ENCODE results near the gene KCNMA1. TPM values are rescaled to one million over a fixed set of nuclear protein-coding genes. Genes with fewer than 3 reads are reported as not detected.
A peak's percentile ranks its signal among the peaks of the same experiment; 100 is the strongest.
"Not testable (repeated sequence)": the region's sequence is repeated elsewhere in the genome, so short reads cannot be mapped to it uniquely, and the experiment has no call there.

Gene KCNMA1
- total RNA-seq, 1 donor from 2014 or later: 5.4 TPM

DNA sequence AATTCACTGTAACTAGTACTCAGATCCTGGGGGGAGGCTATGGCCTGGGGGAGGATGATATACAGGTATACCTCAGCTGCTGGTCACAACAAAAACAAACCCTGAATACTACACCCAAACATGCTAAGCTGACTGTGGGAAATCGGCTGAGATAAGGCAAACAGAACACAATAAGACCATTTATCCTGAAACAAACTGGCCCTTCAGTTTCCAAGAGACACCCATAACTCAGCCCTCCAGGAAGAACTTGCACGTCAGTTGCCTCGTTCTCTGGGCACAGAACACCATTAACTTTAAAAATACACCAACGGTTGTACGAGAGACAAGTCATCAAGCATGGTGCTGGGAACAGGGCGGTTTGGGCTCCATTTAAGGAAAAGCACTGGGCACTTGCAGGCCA, 24.1 kb upstream of the KCNMA1 start:
- ATAC-seq: no peak

DNA sequence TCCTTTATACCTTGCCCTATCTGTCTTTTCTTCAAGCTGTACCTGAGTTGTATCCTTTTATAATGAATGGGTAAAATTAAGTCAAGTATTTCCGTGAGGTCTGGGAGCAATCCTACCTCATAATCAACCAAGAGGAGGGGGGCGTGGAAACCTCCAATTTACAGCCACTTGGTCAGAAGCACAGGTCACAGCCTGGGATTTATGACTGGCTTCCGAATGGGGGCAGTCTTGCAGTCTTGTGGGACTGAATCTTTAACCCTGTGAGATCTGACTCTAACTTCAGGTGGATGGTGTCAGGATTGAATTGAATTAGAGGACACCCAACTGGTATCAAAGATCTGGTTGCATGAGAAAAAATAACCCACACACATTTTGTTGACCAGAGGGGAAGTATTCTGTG, 23.5 kb upstream of the KCNMA1 start:
- ATAC-seq: no peak

DNA sequence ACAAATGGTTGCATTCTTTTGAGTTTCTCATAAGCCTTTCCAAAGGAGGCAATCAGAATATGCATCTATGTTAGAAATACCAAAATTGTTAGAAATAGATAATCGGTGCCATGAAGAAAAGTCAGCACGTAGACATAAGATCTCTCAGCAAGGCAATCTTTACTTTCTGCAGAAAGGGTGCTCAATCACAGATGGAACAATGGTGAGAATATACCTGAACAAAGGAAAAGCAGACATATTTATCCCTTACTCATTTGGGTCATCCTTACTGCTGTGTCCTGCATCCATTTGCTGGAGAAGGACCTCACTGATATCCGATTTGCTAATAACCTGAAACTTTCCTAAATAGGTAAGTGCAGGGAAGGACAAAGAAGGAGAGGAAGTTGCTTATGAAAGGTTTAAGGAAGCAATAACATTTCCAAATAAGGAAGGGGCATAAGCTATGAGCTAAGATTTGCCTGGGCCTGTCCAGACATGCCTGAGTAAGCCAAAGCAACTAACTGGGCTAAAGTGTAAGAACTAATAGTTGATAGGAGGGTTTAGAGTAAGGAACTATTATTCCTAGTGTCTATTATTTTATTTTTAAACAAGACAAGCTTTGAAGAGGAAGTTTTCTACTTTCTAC, 21.6 kb upstream of the KCNMA1 start:
- not testable (repeated sequence) for ATAC-seq

DNA sequence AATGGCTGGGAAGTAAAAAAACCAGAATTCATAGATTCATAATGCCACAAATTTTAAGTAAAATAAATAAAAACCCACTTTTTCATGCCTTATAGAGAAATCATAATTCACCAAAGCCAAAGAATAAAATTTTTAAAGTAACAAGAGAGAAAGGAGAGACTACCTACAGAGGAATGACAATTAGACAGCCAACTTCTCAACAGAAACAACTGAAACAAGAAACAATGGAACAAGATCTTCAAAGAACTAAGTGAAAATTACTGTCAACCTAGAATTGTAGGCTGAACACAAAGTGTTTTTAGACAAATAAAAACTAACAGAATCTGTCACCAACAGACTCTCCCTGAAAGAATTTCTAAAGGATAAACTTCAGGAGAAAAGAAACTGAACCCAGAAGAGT, 15.6 kb upstream of the KCNMA1 start:
- ATAC-seq: no peak

DNA sequence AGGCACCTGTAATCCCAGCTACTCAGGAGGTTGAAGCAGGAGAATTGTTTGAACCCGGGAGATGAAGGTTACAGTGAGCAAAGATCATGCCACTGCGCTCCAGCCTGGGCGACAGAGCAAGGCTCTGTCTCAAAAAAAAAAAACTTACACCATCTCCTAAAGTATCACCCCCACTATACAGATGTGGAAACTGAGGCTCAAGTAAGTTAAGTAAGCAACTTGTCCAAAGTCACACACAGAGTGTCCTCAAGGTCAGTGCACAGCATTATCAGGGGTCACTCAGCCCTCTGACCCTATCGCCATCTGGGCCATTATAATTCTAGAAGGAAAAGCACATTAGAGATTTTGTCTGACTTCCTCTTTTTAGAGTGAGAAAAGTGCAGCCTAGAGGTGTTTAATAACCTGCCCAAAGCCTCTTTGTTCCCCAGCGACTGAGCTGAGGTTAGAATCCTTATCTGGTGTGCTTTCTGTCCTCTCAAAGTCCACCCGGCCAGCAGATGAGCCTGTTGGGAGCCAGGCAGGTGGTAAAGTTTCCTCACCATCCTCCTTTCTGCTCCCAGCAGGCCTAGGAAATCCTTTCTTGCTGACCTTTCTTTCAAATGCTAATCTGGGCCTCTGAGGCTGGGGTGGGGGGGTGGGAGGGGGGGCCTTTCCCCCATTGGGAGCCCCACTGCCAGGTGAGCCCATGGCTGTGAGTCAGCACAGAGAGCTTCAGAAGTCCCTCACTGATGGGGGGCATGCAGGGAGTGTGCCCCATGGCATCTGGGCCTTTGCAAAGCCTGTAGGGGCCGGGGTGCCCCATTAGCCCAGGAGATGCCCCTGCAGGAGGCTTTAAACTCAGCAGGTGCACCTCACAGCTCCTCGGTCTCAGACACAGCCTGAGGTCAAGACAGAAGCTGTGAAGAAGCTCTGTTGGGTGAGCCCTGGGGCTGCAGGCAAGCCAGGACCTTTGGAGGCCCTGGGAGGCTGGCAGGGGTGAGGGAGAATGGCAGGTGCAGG, 12.0 kb upstream of the KCNMA1 start:
- no peak for ATAC-seq

DNA sequence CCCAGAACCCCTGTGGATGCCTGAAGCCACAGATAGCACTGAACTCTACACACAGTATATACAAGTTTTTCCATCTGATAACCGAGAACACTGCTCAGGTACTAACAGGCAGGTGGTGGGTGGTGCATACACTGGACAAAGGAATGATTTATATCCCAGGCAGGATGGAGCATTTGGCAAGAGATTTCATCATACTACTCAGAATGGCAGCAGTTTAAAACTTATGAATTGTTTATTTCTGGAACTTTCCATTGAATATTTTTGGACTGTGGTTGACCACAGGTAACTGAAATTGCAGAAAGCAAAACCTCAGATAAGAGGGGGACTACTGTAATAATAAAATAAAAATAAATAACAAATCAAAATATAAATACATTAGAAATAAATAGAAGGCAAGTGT, 10.9 kb upstream of the KCNMA1 start:
- ATAC-seq: no peak

DNA sequence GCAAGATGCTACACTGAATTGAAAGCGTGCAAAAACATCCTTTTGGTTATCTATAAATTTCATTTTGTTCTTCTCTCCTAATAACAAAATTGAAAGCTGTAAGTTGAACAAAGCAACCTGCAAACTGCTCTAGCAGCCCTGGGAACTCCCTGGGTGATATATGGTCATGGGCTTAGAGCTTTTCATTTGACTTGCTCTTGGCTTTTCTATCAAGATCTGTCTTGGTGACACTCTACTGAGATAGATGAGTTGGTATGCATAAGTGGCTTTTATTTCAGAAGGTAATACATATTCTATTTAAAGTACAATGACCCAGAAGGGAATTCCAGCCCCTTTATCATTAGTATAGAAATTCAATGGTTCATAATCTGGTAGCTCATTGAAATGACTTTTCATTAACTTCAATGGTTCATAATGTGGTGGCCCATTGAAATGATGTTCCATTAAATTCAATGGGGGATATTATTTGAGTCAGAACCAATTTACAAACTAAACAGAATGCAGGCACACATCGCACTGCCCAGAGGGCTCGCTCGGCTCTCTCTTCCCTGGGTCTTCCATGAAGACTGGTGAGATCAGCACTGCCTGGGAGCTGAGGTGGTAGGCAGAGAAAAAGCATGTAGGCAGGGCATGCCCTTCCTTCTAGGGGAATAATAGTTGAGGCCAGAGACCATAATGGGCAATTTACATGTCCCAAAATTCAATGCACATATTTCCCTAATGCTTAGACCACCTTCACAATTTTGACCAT, 10.1 kb upstream of the KCNMA1 start:
- no peak for ATAC-seq

DNA sequence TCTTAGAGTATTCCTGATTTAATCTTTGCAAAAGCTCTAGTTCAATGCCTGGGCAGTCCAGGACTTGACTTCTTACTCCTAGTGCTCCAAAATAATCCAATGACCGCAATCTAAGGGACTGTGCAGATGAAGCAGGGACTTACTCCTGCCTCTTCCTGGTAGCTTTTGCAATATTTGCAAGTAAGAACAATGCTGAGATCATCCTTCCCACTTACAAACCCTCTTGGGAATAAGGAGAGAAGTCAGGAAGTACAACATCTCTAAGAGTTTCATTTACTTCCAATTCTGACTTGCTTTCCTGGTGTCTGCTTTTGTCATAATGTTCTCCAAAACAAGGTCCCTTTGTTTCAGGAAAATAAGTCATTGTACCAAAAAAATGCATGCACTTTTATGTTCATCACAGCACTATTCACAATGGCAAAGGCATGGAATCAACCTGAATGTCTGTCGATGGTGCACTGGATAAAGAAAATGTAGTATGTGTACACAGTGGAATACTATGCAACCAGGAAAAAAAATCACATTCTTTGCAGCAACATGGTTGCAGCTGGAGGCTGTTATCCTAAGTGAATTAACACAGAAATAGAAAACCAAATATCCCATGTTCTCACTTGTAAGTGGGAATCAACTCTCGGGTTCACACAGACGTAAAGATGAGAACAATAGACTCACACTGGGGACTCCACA, 7.1 kb upstream of the KCNMA1 start:
- ATAC-seq: no peak

DNA sequence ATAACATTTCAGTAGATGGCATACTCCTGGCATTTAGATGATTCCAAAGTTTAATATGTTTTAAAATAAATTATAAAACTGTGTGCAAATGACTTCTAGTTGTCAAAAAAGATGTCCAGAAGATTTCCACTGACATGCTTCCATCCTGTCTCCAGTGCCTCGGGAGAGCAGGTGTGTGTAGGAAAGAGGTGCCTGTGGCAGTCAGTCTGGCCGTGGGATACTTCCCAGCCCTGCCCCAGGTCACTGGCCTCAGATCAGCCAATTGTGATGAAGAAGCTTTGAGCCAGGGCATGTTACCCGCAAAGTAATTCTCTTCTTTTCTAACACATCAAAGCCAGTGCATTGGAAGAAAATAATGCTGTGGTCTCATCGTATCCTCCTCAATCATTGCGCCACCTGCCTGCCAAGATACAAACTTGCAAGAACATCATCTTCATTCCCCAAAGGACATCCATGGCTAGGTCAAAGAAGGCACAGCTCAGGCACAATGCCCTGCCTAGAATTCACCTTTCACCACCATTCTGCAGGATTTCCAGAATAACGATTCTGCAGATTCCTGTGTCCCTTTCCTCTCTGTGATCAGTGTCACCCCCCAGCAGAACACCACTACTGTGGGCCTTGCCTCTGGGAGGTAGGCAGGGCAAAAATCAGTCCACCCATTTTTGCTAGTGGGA, 6.3 kb upstream of the KCNMA1 start:
- ATAC-seq: peak; percentile 31

DNA sequence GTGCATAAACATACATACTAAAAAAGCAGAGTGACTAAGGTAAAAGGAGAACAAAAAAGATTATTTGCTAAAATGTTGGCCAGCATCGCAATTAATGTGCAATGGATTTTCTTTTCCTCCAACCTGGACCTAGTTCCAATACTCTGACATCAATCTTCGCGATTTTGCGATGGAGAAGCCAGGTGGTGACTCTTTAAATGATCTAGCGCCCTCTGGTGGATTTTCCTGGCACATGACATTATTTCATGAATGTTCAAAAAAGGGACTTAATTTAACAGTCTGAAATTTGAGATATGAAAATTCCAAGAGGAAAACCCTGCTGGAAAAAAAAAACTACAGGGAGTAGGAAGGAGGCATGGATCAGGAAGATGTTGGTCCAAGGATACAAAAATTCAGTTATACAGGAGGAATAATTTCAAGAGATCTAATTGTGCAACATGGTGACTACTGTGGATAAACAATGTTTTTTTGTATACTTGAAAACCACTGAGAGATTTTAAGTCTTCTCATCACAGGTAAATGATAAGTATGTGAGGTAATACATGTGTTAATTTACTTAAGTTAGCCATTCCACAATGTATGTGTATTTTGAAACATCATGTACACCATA, 4.3 kb upstream of the KCNMA1 start:
- ATAC-seq: peak; percentile 45

DNA sequence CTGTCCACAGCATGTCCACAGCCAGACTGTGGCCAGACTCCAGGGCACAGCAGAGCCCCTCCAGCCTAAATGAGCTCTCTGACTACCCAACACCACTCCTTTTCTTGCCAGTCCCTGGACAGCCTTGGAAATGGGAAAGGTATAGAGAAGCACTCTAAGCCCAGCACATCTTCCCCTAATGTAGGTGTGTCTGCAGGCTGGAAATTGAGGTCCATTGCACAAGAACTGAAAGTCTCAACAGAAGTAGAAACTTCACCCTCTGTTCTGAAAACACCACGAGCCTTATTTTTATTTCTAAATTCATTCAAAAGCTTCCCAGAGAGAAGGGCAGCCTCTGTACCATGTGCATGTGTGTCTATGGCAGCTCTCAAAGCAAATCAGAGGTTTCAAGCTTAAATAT, 3.7 kb upstream of the KCNMA1 start:
- ATAC-seq: no peak

DNA sequence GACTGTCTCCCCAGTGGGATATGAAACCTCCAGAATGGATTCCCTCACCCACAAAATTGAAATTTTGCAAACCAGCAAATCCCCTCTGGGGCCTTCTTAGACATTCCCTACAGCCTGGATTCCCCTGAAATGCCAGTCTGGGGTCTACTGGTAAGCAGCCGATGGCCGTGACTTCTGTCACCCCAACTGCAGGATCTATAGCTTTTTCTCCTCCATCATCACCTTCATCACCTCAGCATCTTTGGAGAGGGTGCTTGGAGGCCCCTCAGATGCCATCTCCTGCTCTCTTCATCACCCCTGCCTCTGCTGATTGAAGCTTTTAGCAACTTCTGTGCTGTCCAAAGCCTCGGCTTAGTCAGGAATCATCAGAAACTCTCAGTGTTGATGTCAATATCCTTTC, 2.6 kb upstream of the KCNMA1 start:
- ATAC-seq: no peak

DNA sequence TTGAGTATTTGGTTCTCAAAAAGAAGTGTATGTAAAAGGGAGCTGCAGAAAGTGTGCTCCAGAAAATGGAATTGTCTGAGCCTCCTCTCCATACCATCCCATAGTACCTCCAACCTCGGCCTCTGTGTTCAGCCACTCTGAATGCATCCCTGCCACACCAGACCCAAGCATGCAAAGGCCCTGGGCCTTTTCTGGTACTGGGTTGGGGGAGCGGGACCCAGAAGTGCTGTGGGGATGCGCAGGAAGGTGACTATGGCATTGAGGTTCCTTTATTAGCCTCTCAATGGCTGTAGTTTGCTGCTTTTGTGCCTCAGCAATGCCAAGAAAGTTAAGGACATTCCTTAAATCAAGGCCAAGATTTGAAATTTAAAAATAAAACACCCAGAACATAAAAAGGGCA, 2.1 kb upstream of the KCNMA1 start:
- no peak for ATAC-seq

DNA sequence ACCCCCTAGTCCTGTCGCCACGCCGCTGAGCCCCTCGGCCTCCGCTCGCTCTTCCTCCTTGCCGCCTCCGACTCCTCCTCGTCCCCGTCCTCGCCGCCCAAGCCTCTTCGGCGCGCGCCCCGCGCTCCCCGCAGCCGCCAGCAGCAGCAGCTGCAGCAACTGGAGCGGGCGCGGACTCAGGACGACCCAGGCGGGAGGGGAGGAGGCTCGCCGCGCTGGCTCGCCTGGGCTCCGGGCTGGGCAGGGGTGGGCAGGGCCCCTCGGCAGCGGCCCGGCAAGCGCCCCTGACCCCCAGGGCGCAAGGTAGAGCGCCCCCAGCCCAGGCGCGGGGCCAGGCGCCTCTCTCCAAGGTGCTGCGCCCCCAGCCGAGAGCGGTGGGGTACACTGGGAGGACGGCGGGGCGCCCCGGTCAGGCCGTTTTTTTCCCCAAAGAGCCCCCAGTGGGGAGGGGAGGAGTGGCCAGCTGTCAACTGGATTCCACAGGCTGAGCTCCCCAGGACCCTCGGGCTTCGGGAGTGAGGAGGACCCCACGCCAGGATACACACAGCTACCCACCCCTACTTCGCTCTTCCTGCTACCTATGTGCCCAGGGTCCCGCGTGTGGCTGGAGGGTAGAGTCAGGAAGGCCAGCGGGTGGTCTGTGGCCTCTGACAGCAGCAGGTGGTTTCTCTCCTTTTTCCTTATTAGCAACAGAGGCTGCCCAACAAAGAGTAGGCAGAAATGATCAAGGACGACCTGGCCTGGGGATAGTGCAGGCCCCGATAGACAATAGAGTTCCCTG, 903 bp upstream of the KCNMA1 start:
- ATAC-seq: peak; percentile 35

DNA sequence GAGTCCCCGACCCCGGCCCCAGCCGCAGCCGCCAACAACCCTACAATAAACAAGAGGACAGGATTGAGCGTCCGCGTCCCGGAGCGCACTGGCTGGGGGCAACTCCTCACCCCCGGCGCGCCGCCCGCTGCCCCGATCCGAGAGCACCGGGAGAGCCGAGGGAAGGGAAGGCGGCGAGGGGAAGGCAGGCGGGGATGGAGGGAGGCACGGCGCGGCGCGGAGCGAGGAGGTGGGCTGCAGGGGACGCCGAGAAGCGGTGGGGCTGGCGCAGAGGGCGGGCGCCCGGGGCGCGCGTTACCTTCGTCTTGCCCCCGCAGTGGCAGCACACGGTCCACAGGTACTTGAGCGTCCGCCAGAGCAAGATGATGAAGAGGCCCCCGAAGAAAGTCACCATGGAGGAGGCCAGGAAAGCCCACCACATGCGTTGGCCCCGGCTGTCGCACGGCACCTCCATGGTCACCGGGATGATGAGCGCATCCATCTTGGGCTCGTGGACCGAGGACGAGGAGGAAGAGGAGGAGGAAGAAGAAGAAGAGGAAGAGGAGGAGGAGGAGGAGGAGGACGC, 559 bp downstream of the KCNMA1 start:
- ATAC-seq: peak; percentile 12

DNA sequence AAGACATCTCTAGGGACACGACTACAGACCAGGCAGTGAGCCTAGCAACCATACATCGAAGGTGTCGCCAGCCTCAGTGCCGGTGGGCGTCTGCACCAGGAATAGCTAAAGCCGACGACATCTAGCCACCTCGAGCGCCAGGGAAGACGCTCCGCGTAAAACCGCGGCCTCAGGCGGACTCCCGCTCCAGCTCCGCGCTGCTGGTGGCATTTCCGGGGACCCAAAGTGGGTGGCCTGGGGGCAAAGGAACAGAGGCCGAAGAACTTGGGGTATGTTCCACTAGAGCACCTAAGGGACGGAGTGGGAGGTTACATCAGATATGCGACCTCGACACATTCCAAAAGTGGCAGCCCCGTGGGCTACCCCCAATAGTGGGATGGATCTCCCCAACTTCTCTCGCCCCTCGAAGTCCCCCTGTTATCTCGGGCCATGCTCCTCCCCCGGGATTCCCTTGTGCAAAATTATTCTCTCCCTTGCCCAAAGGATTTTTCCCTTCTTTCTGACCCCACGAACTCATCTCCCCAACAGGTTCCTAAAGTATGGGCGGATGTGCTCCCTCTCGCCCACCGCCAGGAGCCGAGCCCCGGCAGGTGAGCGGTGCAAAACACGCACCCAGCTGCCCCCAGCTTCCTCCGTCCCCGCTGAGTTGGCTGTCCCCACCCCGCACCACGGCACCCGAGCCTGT, 1.2 kb downstream of the KCNMA1 start:
- no peak for ATAC-seq

DNA sequence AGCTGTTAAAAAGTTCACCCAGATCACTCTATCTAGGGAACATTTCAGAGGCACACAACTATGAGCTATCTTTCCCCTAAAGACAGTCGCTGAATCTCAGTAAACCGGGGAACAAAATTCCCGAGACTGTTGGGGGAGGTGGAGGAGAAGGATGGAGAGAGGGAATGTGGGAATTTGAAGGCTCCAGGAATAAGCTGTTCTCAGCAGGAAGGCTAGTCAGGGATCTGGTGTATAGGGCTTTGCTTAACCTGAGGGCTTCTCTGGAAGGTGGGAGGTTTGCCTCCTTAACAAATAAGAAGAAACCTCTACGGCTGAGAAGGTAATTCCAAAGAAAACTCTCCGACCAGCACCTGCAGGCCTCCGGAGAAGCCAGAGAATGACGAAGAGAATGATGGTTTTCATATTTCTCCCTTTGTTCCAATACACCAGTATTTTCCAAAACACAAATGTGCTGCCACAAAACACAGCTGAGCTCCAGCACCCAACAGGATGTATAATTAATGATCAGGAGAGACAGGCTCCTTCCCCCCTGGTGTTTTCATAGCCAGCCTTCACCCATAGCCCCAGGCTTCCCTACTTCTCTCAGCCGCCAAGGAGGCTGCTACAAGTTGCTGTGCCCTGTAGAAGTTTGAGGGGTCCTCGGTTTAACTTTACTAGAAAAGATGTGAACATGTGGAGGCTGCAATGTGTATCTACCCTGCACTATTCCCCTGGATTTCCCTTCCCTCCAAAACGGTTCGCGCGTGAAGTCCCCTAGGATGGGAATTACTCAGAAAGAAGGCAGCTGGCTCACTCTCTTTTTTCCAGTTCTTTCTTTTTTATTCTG, 2.0 kb downstream of the KCNMA1 start:
- no peak for ATAC-seq

DNA sequence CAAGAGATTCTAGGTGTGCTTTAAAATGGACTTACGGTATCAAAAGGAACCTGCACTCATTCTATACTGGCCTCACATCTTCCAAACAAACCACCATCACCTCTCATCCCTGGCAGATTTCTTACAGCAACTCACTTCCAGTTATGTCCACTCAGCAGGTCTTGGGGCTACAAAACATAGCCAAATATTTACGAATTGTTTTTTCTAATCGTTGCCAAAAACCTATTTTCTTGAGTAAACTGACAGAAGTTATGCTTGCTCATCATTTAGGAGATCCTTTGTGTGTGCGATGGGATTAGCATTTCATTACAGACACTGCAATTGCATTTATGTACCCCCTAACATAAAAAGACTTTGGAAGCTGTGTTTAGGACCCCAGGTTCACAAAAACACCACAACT, 2.7 kb downstream of the KCNMA1 start:
- no peak for ATAC-seq

DNA sequence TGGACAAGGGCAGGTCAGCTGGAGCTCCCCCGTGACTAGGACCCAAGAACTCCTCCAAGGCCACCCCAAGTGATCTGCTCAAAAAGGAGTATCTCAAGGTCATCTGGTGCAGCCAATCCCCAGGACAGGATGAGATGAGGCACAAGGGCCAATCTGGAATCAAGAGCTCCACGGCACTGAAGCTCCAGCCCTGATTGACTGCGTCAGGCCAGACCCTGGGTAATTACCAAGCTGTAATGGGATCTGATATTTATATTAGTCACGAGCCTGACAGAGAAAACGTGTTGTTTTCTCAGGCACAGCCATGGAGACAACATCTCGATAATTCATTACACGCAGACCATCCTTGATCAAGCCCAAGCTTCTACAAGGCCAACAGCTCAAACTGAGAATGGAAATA, 4.2 kb downstream of the KCNMA1 start:
- ATAC-seq: no peak
